H9 (cell line): ENCODE results near the gene IPPK. TPM values are rescaled to one million over a fixed set of nuclear protein-coding genes. Genes with fewer than 3 reads are reported as not detected.
A peak's percentile ranks its signal among the peaks of the same experiment; 100 is the strongest.

Experiments
- DNase-seq: peaks from one replicate; pipeline ENCODE4 v3.0.0-alpha.2; 2017
- H2AFZ ChIP-seq: one replicate; pipeline ENCODE4 v1.6.1; 2013; ENCODE audit warnings: mild to moderate bottlenecking, low read length, control low read depth, moderate library complexity
- H2AK5ac ChIP-seq: 2 replicates; pipeline ENCODE4 v1.6.1; 2013; ENCODE audit warnings: low read length, control low read depth, mixed read lengths; ENCODE audit not compliant: insufficient read length
- H2BK120ac ChIP-seq: one replicate; pipeline ENCODE4 v1.6.1; 2013; ENCODE audit warnings: low read depth, mild to moderate bottlenecking, low read length, control low read depth, inconsistent platforms; ENCODE audit not compliant: poor library complexity, severe bottlenecking
- H2BK12ac ChIP-seq: 2 replicates; pipeline ENCODE4 v1.6.1; 2013; ENCODE audit warnings: low read length, control low read depth, mixed read lengths, low read depth; ENCODE audit not compliant: insufficient read length
- H2BK15ac ChIP-seq: 2 replicates; pipeline ENCODE4 v1.6.1; 2013; ENCODE audit warnings: low read depth, low read length, control low read depth
- H2BK20ac ChIP-seq: one replicate; pipeline ENCODE4 v1.6.1; 2013; ENCODE audit warnings: low read depth, mild to moderate bottlenecking, low read length, control low read depth, inconsistent platforms; ENCODE audit not compliant: poor library complexity, severe bottlenecking
- H2BK5ac ChIP-seq: 2 replicates; pipeline ENCODE4 v1.6.1; 2013; ENCODE audit warnings: low read length, control low read depth, mixed read lengths; ENCODE audit not compliant: insufficient read length
- H3K14ac ChIP-seq: 2 replicates; pipeline ENCODE4 v1.6.1; 2013; ENCODE audit warnings: low read length, control low read depth; ENCODE audit not compliant: insufficient read depth
- H3K18ac ChIP-seq: 2 replicates; pipeline ENCODE4 v1.6.1; 2013; ENCODE audit warnings: low read depth, mild to moderate bottlenecking, mixed read lengths, low read length, control low read depth; ENCODE audit not compliant: insufficient read length
- H3K23ac ChIP-seq: 2 replicates; pipeline ENCODE4 v1.6.1; 2013; ENCODE audit warnings: low read length, control low read depth, mixed read lengths, low read depth; ENCODE audit not compliant: insufficient read length
- H3K23me2 ChIP-seq: 2 replicates; pipeline ENCODE4 v1.6.1; 2013; ENCODE audit warnings: low read depth, mild to moderate bottlenecking, mixed read lengths, low read length, control low read depth; ENCODE audit not compliant: insufficient read length, poor library complexity, severe bottlenecking
- H3K27ac ChIP-seq: 2 replicates; pipeline ENCODE4 v1.5.1; 2013; ENCODE audit warnings: low read length, control low read depth, mixed read lengths, low read depth; ENCODE audit not compliant: insufficient read length
- H3K27me3 ChIP-seq: 2 replicates; pipeline ENCODE4 v1.6.1; 2013; ENCODE audit warnings: low read length, control low read depth, inconsistent platforms; ENCODE audit not compliant: insufficient read depth
- H3K4ac ChIP-seq: 2 replicates; pipeline ENCODE4 v1.6.1; 2013; ENCODE audit warnings: low read depth, mild to moderate bottlenecking, control low read depth, inconsistent platforms, low read length, moderate library complexity
- H3K4me1 ChIP-seq: 2 replicates; pipeline ENCODE4 v1.6.1; 2013; ENCODE audit warnings: low read length, control low read depth, inconsistent platforms; ENCODE audit not compliant: insufficient read depth
- H3K4me2 ChIP-seq: 2 replicates; pipeline ENCODE4 v1.6.1; 2013; ENCODE audit warnings: low read length, control low read depth, mixed read lengths; ENCODE audit not compliant: insufficient read length, insufficient read depth
- H3K56ac ChIP-seq: 2 replicates; pipeline ENCODE4 v1.6.1; 2013; ENCODE audit warnings: low read depth, mild to moderate bottlenecking, mixed read lengths, low read length, control low read depth; ENCODE audit not compliant: insufficient read length
- H3K79me1 ChIP-seq: 2 replicates; pipeline ENCODE4 v1.6.1; 2013; ENCODE audit warnings: low read depth, mild to moderate bottlenecking, moderate library complexity, low read length, control low read depth, inconsistent platforms; ENCODE audit not compliant: insufficient read depth, poor library complexity, severe bottlenecking
- H3K79me2 ChIP-seq: 2 replicates; pipeline ENCODE4 v1.6.1; 2013; ENCODE audit warnings: low read length, control low read depth, inconsistent platforms; ENCODE audit not compliant: insufficient read depth
- H3K9ac ChIP-seq: 2 replicates; pipeline ENCODE4 v1.6.1; 2013; ENCODE audit warnings: low read length, control low read depth, mixed read lengths; ENCODE audit not compliant: insufficient read length; ENCODE audit errors: extremely low read depth
- H3K9me3 ChIP-seq: one replicate; pipeline ENCODE4 v1.6.1; 2013; ENCODE audit warnings: low read depth, low read length, inconsistent platforms; ENCODE audit not compliant: control insufficient read depth
- H3T11ph ChIP-seq: one replicate; pipeline ENCODE4 v1.6.1; 2013; ENCODE audit warnings: mild to moderate bottlenecking, low read length, control low read depth, inconsistent platforms
- H4K20me1 ChIP-seq: one replicate; pipeline ENCODE4 v1.6.1; 2013; ENCODE audit not compliant: control insufficient read depth, insufficient read length, insufficient read depth
- H4K5ac ChIP-seq: 2 replicates; pipeline ENCODE4 v1.6.1; 2013; ENCODE audit warnings: low read depth, mild to moderate bottlenecking, mixed read lengths, low read length, control low read depth; ENCODE audit not compliant: insufficient read length
- H4K8ac ChIP-seq: replicated peaks from 2 replicates; pipeline ENCODE4 v1.6.1; 2013; ENCODE audit warnings: low read length, control low read depth, mixed read lengths, low read depth; ENCODE audit not compliant: insufficient read length
- H4K91ac ChIP-seq: 2 replicates; pipeline ENCODE4 v1.6.1; 2013; ENCODE audit warnings: low read depth, mild to moderate bottlenecking, moderate library complexity, mixed read lengths, low read length, control low read depth; ENCODE audit not compliant: insufficient read length
- H3K27ac Mint-ChIP-seq, 3 experiments: 2 replicates in 2 of 3; 3 replicates in 1 of 3; pipeline ENCODE4 v1.8.0; 2020 to 2021; ENCODE audit warnings: mixed read lengths in 3 of 3, mild to moderate bottlenecking in 1 of 3, moderate library complexity in 1 of 3
- H3K27me3 Mint-ChIP-seq: 2 replicates; pipeline ENCODE4 v1.8.0; 2021; ENCODE audit warnings: low read depth, mild to moderate bottlenecking, moderate library complexity, mixed read lengths
- H3K36me3 Mint-ChIP-seq, 3 experiments: 2 replicates in 2 of 3; 3 replicates in 1 of 3; pipeline ENCODE4 v1.8.0; 2020 to 2021; ENCODE audit warnings: low read depth in 3 of 3, mixed read lengths in 3 of 3; ENCODE audit not compliant: insufficient read depth in 1 of 3
- H3K4me1 Mint-ChIP-seq, 2 experiments: 2 replicates each; pipeline ENCODE4 v1.8.0; 2020; ENCODE audit warnings: mixed read lengths in 2 of 2
- H3K4me3 Mint-ChIP-seq, 2 experiments: 2 replicates in 1 of 2; 3 replicates in 1 of 2; pipeline ENCODE4 v1.8.0; 2020 to 2021; ENCODE audit warnings: mild to moderate bottlenecking in 2 of 2, mixed read lengths in 2 of 2, moderate library complexity in 1 of 2
- H3K9me3 Mint-ChIP-seq, 2 experiments: 2 replicates in 1 of 2; 3 replicates in 1 of 2; pipeline ENCODE4 v1.8.0; 2020; ENCODE audit warnings: mild to moderate bottlenecking in 2 of 2, mixed read lengths in 2 of 2, moderate library complexity in 1 of 2
- CTCF ChIP-seq: fragments of 200-600 bp; sonication (generic); conservative IDR thresholded peaks from 3 replicates; pipeline ENCODE4 v1.8.0; 2021; ENCODE audit warnings: antibody characterized with exemption, mild to moderate bottlenecking
- WGBS: extraction: QIAGEN DNeasy Blood & Tissue Kit; methylation state at CpG from one replicate; pipeline ENCODE4 v1.1.7; 2013; ENCODE audit warnings: missing lambda C conversion rate, low lambda C conversion rate, mixed read lengths; ENCODE audit not compliant: insufficient read length; ENCODE audit errors: extremely low coverage; 5-methylcytosine and 5-hydroxymethylcytosine counted together
- total RNA-seq: library from RNA; stranded (reverse); gene quantifications from 2 replicates; pipeline ENCODE4 v1.2.1, GENCODE V29; 2021

IPPK gene
- total RNA-seq, 1 experiment from 2014 or later: 10.7 TPM

- Histone ChIP-seq H3K23me2 (no peaks in the 10 kb centered on the region), H4K91ac (no peak overlapping the region), H3K4me2 (no peak overlapping the region), H3K27ac (no peak overlapping the region), H2AK5ac (no peak overlapping the region), H3K9ac (no peak overlapping the region), H2AFZ (no peak overlapping the region), H3K23ac (no peak overlapping the region), H3K9me3 (no peaks in the 10 kb centered on the region), H2BK5ac (no peak overlapping the region), H2BK120ac (no peak overlapping the region), H3K14ac (no peak overlapping the region), H3K4ac (no peak overlapping the region), H2BK12ac (no peak overlapping the region), H4K8ac (no peak overlapping the region), H3K18ac (no peak overlapping the region), H3K79me2 (no peaks in the 10 kb centered on the region), H4K5ac (no peak overlapping the region), H2BK15ac (no peak overlapping the region), H4K20me1 (no peaks in the 10 kb centered on the region), H3K79me1 (no peaks in the 10 kb centered on the region), H3K4me1 (no peaks in the 10 kb centered on the region), H3K27me3 (no peaks in the 10 kb centered on the region), H3T11ph (no peak overlapping the region), H2BK20ac (no peak overlapping the region), H3K56ac (no peak overlapping the region)
- WGBS: no CpG with 5 or more reads among the region's 9 CpGs
- H3K4me3 Mint-ChIP-seq: no peak overlapping the region
- H3K27me3 Mint-ChIP-seq: no peaks in the 10 kb centered on the region
- H3K4me1 Mint-ChIP-seq: no peaks in the 10 kb centered on the region
- H3K27ac Mint-ChIP-seq: no peak overlapping the region
- peaks cover 6 to 50% (median 24%) of the 10 kb centered on the region in 3 experiments; a peak in 6 of 7 replicates for H3K36me3 Mint-ChIP-seq
- DNase-seq: peak; percentile 10
- H3K9me3 Mint-ChIP-seq: no peaks in the 10 kb centered on the region
- TF ChIP-seq CTCF: no peak
Observed at GRCh38 chr9:92639791-92640271, 30.1 kb downstream of the IPPK start.
